Epithelial cell of proximal tubule (primary cell): ENCODE measurements around the gene WDR48. TPM values are rescaled to one million over a fixed set of nuclear protein-coding genes. Genes with fewer than 3 reads are reported as not detected.

Experiments
- DNase-seq: peaks from one replicate; pipeline ENCODE4 v3.0.0-alpha.2; 2011; ENCODE audit warnings: low read depth
- H3K4me3 ChIP-seq: 2 replicates; pipeline ENCODE4 v1.5.1; 2011; ENCODE audit warnings: low read depth, mild to moderate bottlenecking, low read length
- CTCF ChIP-seq: conservative IDR thresholded peaks from 2 replicates; pipeline ENCODE4 v1.5.1; 2012; ENCODE audit warnings: low read depth, mild to moderate bottlenecking, low read length
- total RNA-seq: library from RNA; depleted of rRNA; stranded (reverse); fragments of >200 nt; gene quantifications from 2 replicates; pipeline ENCODE4 v1.2.3, GENCODE V29; 2015

The WDR48 gene
- total RNA-seq, 1 donor from 2014 or later, result 29.5 TPM

- no peak for DNase-seq
- no peak for TF ChIP-seq CTCF
- H3K4me3 ChIP-seq, result no peak overlapping the region
Observed at GRCh38 chr3:39137435-39137936, 85.7 kb downstream of the WDR48 start.

GRCh38 chr3:39137991-39138803 lies 86.4 kb downstream of the WDR48 start:
- H3K4me3 ChIP-seq, result no peak overlapping the region
- no peak for DNase-seq
- no peak for TF ChIP-seq CTCF

GRCh38 chr3:39138804-39139415 lies 87.1 kb downstream of the WDR48 start:
- no peak overlapping the region for H3K4me3 ChIP-seq
- no peak for TF ChIP-seq CTCF
- DNase-seq, result no peak

GRCh38 chr3:39139442-39139841 lies 87.6 kb downstream of the WDR48 start:
- no peak for TF ChIP-seq CTCF
- no peak for DNase-seq
- H3K4me3 ChIP-seq, result no peak overlapping the region

GRCh38 chr3:39140341-39140971 lies 88.6 kb downstream of the WDR48 start:
- no peak overlapping the region for H3K4me3 ChIP-seq
- no peak for DNase-seq
- TF ChIP-seq CTCF, result no peak

GRCh38 chr3:39141171-39141995 lies 89.6 kb downstream of the WDR48 start:
- no peak overlapping the region for H3K4me3 ChIP-seq
- TF ChIP-seq CTCF, result no peak
- DNase-seq, result no peak
